ENCODE results near the gene DCLK2. TPM values are rescaled to one million over a fixed set of nuclear protein-coding genes. Genes with fewer than 3 reads are reported as not detected.

DCLK2 gene
- total RNA-seq, 2 donors from 2014 or later, result 0.20 to 0.42 TPM

GRCh38 chr4:150116506-150116905 lies 38.3 kb downstream of the DCLK2 start:
- TF ChIP-seq CTCF (conservative IDR thresholded peaks at IDR 0.05), result no peak
- peaks cover 2% of the 10 kb centered on the region for H3K27me3 Mint-ChIP-seq (ENCODE audit: insufficient read depth)
- H3K27ac ChIP-seq (ENCODE audit: low read depth, low read length), result no peak overlapping the region
- no peaks in the 10 kb centered on the region for H3K27me3 ChIP-seq (ENCODE audit: control insufficient read depth, insufficient read depth, low read length, poor library complexity, severe bottlenecking)
- no peaks in the 10 kb centered on the region for H3K36me3 ChIP-seq (ENCODE audit: control insufficient read depth, insufficient read depth, low read length)
- no peak overlapping the region for H3K27ac Mint-ChIP-seq
- no peak overlapping the region for H3K9ac ChIP-seq (ENCODE audit: extremely low read depth, low read length, poor library complexity, severe bottlenecking)
- 95 to 100% methylated on average over 1 to 2 of the region's 2 CpGs for WGBS, 2 experiments (ENCODE audit: insufficient coverage in 1 of 2, insufficient read length in 1 of 2)
- peaks cover 3% of the 10 kb centered on the region for H3K4me1 Mint-ChIP-seq
- no peaks in the 10 kb centered on the region for H3K4me1 ChIP-seq (ENCODE audit: control insufficient read depth, insufficient read depth, low read length)
- no peak overlapping the region for H3K4me3 ChIP-seq (ENCODE audit: low read length)
- H3K9me3 ChIP-seq (ENCODE audit: control insufficient read depth, low read length), result peaks cover 23% of the 10 kb centered on the region
- H3K9me3 Mint-ChIP-seq, result peaks cover 13% of the 10 kb centered on the region
- no peak overlapping the region for H3K4me3 Mint-ChIP-seq
- DNase-seq, result no peak
- no peaks in the 10 kb centered on the region for H3K36me3 Mint-ChIP-seq (ENCODE audit: low read depth)

- Histone ChIP-seq H3K9ac (ENCODE audit: extremely low read depth, low read length, poor library complexity, severe bottlenecking) (no peak overlapping the region), H3K36me3 (ENCODE audit: control insufficient read depth, insufficient read depth, low read length) (no peaks in the 10 kb centered on the region), H3K9me3 (ENCODE audit: control insufficient read depth, low read length) (peaks cover 27% of the 10 kb centered on the region), H3K4me3 (ENCODE audit: low read length) (no peak overlapping the region), H3K4me1 (ENCODE audit: control insufficient read depth, insufficient read depth, low read length) (no peaks in the 10 kb centered on the region), H3K27me3 (ENCODE audit: control insufficient read depth, insufficient read depth, low read length, poor library complexity, severe bottlenecking) (no peaks in the 10 kb centered on the region), H3K27ac (ENCODE audit: low read depth, low read length) (no peak overlapping the region)
- Mint-ChIP-seq H3K27ac (no peak overlapping the region), H3K36me3 (ENCODE audit: low read depth) (no peaks in the 10 kb centered on the region), H3K4me1 (peaks cover 3% of the 10 kb centered on the region), H3K4me3 (no peak overlapping the region), H3K9me3 (peaks cover 16% of the 10 kb centered on the region), H3K27me3 (ENCODE audit: insufficient read depth) (peaks cover 2% of the 10 kb centered on the region)
- TF ChIP-seq CTCF (conservative IDR thresholded peaks at IDR 0.05), result no peak
- DNase-seq, result no peak
- WGBS, 2 experiments (ENCODE audit: insufficient coverage in 1 of 2, insufficient read length in 1 of 2), result 91 to 97% methylated on average over 3 of the region's 3 CpGs
Observed at GRCh38 chr4:150117094-150117493, 38.8 kb downstream of the DCLK2 start.

GRCh38 chr4:150117629-150118028 lies 39.4 kb downstream of the DCLK2 start:
- Histone ChIP-seq H3K27ac (ENCODE audit: low read depth, low read length) (no peak overlapping the region), H3K36me3 (ENCODE audit: control insufficient read depth, insufficient read depth, low read length) (no peaks in the 10 kb centered on the region), H3K9ac (ENCODE audit: extremely low read depth, low read length, poor library complexity, severe bottlenecking) (no peak overlapping the region), H3K4me1 (ENCODE audit: control insufficient read depth, insufficient read depth, low read length) (no peaks in the 10 kb centered on the region), H3K4me3 (ENCODE audit: low read length) (no peak overlapping the region), H3K9me3 (ENCODE audit: control insufficient read depth, low read length) (peaks cover 27% of the 10 kb centered on the region), H3K27me3 (ENCODE audit: control insufficient read depth, insufficient read depth, low read length, poor library complexity, severe bottlenecking) (no peaks in the 10 kb centered on the region)
- H3K4me3 Mint-ChIP-seq, result no peak overlapping the region
- DNase-seq, result no peak
- WGBS, 2 experiments (ENCODE audit: insufficient coverage in 1 of 2, insufficient read length in 1 of 2), result 88 to 92% methylated on average over 2 to 3 of the region's 3 CpGs
- H3K9me3 Mint-ChIP-seq, result peaks cover 16% of the 10 kb centered on the region
- H3K27ac Mint-ChIP-seq, result no peak overlapping the region
- peaks cover 3% of the 10 kb centered on the region for H3K4me1 Mint-ChIP-seq
- H3K27me3 Mint-ChIP-seq (ENCODE audit: insufficient read depth), result peaks cover 2% of the 10 kb centered on the region
- no peak for TF ChIP-seq CTCF (conservative IDR thresholded peaks at IDR 0.05)
- H3K36me3 Mint-ChIP-seq (ENCODE audit: low read depth), result no peaks in the 10 kb centered on the region

Measured in endodermal cell (in vitro differentiated cells).